SK-N-MC (cell line): ENCODE data around the gene BACH2.
"Not testable (repeated sequence)": the region's sequence is repeated elsewhere in the genome, so short reads cannot be mapped to it uniquely, and the experiment has no call there.

Source experiments
- EZH2 ChIP-seq: fragments of 200-600 bp; sonication (generic); IDR thresholded peaks from one replicate; pipeline ENCODE4 v1.6.1; 2017; ENCODE audit warnings: antibody characterized with exemption
- FOXP2 ChIP-seq: optimal IDR thresholded peaks from 2 replicates; pipeline ENCODE3; 2011; ENCODE audit warnings: mild to moderate bottlenecking, moderate library complexity; ENCODE audit not compliant: insufficient read depth; ENCODE audit errors: extremely low read length, control extremely low read depth
- POLR2AphosphoS5 ChIP-seq: IDR thresholded peaks from 2 replicates; pipeline ENCODE4 v1.6.1; 2012; ENCODE audit warnings: mild to moderate bottlenecking, low read depth, low read length, borderline replicate concordance

DNA sequence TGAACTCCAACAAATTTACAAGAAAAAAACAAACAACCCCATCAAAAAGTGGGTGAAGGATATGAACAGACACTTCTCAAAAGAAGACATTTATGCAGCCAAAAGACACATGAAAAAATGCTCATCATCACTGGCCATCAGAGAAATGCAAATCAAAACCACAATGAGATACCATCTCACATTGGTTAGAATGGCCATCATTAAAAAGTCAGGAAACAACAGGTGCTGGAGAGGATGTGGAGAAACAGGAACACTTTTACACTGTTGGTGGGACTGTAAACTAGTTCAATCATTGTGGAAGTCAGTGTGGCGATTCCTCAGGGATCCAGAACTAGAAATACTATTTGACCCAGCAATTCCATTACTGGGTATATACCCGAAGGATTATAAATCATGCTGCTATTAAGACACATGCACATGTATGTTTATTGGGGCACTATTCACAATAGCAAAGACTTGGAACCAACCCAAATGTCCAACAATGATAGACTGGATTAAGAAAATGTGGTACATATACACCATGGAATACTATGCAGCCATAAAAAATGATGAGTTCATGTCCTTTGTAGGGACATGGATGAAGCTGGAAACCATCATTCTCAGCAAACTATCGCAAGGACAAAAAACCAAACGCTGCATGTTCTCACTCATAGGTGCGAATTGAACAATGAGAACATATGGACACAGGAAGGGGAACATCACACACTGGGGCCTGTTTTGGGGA is 264.0 kb downstream of the BACH2 start:
- not testable (repeated sequence) for TF ChIP-seq EZH2, POLR2AphosphoS5, FOXP2
